Measurements from ENCODE around the gene COPE. TPM values are rescaled to one million over a fixed set of nuclear protein-coding genes. Genes with fewer than 3 reads are reported as not detected.

The COPE gene
- total RNA-seq, 1 experiment from 2014 or later = 177 TPM

DNA sequence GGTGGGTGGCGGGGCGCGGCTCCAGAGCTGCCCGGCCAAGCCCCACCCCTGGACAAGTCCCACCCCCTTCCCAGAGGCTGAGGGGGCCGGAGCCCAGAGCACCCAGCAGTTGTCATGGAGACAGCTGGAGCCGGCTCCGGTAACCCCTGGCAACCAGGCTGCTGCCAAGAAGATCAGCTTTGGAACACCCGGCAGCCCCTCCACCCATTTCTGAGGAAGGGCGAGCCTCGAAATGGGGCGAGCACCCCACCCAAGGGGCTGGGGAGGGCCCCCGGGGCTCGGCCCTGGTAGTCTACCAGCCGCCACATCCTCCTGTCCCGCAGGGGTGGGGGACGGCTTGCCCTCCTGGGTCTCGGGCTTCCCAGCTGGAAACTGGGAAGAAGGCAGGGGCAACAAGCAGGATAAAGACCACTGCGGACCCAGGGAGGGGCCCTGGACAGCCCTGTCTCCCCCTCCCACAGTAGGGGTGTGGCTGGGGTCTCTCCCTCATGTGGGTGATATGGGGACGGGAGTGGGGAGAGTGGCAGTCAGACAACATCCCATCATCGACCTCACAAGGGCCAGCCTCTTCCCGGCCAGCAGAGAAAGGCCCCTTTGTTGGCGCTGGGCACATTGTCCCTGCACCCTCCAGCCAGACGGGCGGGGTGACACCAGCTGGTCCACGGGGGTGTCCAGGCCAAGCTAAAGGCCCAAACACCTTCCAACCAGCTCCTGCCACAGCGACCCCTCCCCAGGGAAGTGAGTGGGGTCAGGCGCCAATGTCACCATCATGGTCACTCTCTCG is 24.7 kb downstream of the COPE start:
- intact Hi-C loops (cut with micrococcal nuclease; ENCODE audit: unreplicated experiment) = no loop called here
- H3K36me3 ChIP-seq (ENCODE audit: control insufficient read depth, insufficient read depth, low read length) = no peaks in the 10 kb centered on the region
- no peak for DNase-seq (ENCODE audit: low read depth, low spot score)
- peak overlapping the region; percentile 49 to 53 for H3K4me3 ChIP-seq (ENCODE audit: low read depth in 2 of 2, low read length in 2 of 2)
- CTCF ChIA-PET = interaction anchor here (0.7 to 1.6 kb wide), 2 partner anchors 21 to 411 kb away, joined by 3 to 4 read pairs; no protein-coding TSS in a partner anchor
- TF ChIP-seq TCF7L2 (IDR thresholded peaks at IDR 0.05; ENCODE audit: low read depth, low read length) = no peak
- TF ChIP-seq, protein P1, sequence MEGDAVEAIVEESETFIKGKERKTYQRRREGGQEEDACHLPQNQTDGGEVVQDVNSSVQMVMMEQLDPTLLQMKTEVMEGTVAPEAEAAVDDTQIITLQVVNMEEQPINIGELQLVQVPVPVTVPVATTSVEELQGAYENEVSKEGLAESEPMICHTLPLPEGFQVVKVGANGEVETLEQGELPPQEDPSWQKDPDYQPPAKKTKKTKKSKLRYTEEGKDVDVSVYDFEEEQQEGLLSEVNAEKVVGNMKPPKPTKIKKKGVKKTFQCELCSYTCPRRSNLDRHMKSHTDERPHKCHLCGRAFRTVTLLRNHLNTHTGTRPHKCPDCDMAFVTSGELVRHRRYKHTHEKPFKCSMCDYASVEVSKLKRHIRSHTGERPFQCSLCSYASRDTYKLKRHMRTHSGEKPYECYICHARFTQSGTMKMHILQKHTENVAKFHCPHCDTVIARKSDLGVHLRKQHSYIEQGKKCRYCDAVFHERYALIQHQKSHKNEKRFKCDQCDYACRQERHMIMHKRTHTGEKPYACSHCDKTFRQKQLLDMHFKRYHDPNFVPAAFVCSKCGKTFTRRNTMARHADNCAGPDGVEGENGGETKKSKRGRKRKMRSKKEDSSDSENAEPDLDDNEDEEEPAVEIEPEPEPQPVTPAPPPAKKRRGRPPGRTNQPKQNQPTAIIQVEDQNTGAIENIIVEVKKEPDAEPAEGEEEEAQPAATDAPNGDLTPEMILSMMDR (IDR thresholded peaks at IDR 0.05) = no peak
- TF ChIP-seq POLR2AphosphoS5 (IDR thresholded peaks at IDR 0.05; ENCODE audit: low read depth, low read length) = no peak
- TF ChIP-seq SIN3A (IDR thresholded peaks at IDR 0.05; ENCODE audit: borderline replicate concordance, insufficient read depth, low read depth, low read length) = no peak
- TF ChIP-seq, protein P2, sequence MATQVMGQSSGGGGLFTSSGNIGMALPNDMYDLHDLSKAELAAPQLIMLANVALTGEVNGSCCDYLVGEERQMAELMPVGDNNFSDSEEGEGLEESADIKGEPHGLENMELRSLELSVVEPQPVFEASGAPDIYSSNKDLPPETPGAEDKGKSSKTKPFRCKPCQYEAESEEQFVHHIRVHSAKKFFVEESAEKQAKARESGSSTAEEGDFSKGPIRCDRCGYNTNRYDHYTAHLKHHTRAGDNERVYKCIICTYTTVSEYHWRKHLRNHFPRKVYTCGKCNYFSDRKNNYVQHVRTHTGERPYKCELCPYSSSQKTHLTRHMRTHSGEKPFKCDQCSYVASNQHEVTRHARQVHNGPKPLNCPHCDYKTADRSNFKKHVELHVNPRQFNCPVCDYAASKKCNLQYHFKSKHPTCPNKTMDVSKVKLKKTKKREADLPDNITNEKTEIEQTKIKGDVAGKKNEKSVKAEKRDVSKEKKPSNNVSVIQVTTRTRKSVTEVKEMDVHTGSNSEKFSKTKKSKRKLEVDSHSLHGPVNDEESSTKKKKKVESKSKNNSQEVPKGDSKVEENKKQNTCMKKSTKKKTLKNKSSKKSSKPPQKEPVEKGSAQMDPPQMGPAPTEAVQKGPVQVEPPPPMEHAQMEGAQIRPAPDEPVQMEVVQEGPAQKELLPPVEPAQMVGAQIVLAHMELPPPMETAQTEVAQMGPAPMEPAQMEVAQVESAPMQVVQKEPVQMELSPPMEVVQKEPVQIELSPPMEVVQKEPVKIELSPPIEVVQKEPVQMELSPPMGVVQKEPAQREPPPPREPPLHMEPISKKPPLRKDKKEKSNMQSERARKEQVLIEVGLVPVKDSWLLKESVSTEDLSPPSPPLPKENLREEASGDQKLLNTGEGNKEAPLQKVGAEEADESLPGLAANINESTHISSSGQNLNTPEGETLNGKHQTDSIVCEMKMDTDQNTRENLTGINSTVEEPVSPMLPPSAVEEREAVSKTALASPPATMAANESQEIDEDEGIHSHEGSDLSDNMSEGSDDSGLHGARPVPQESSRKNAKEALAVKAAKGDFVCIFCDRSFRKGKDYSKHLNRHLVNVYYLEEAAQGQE (IDR thresholded peaks at IDR 0.05; ENCODE audit: insufficient read depth in 1 of 2, low read depth in 2 of 2, low read length in 1 of 2) = no peak
- POLR2A ChIA-PET = no interaction called here
- no peak overlapping the region for H3K27ac ChIP-seq (ENCODE audit: low read length)
- H3K27me3 ChIP-seq (ENCODE audit: control insufficient read depth, insufficient read depth, low read length) = no peaks in the 10 kb centered on the region
- H3K9me3 ChIP-seq (ENCODE audit: control insufficient read depth, insufficient read depth, low read depth, low read length) = no peaks in the 10 kb centered on the region
- no TSS peak for BruUV-seq (replicated peaks)
- in situ Hi-C loops (cut with HindIII; ENCODE audit: low pct_unique_long_range_greater_than_20kb, low sequenced_read_pairs) = no loop called here
- ATAC-seq = no peak
- H3K4me1 ChIP-seq (ENCODE audit: control insufficient read depth, insufficient read depth, low read length) = no peaks in the 10 kb centered on the region; the same call in 1 of the 2 replicates

DNA sequence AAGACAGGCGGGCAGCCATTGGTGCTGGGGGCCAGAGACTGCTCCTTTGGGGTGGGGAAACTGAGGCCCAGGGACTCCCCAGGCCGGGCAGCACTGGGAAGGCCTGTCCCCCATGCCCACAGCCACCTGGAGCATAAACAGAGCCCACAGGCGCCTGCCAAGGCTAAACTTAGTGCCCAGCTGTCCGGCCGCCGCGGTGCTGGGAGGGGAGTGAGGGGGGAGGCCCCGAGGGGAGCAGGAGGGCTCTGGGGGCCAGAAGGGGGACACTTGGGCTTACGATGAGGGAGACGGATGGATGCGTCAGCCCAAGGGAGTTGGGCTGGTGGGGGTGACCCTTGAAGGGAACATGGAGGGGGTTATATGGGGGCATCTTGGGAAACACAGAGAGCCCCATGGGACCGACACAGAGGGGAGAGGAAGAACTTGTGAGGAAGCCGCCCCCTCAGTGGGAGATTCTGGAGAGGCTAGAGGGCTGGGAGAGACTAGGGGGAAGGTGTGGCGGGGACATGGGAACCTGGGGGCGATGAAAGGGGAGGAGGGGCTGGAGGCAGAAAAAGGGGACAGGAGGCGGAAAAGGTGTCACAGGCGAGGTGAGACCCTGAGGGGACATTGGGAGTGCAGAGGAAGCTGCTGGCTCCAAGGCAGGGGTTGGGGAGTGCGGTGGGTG is 25.5 kb downstream of the COPE start:
- in situ Hi-C loops (cut with HindIII; ENCODE audit: low pct_unique_long_range_greater_than_20kb, low sequenced_read_pairs) = no loop called here
- intact Hi-C loops (cut with micrococcal nuclease; ENCODE audit: unreplicated experiment) = no loop called here
- CTCF ChIA-PET = interaction anchor here (1.6 kb wide), 1 partner anchor 22 kb away, joined by 3 read pairs; no protein-coding TSS in a partner anchor

More for the DNA sequence above, 25.5 kb downstream of the COPE start:
- no peaks in the 10 kb centered on the region for H3K36me3 ChIP-seq (ENCODE audit: control insufficient read depth, insufficient read depth, low read length)
- TF ChIP-seq, protein P2 (IDR thresholded peaks at IDR 0.05; ENCODE audit: insufficient read depth in 1 of 2, low read depth in 2 of 2, low read length in 1 of 2) = no peak
- no peak for TF ChIP-seq TCF7L2 (IDR thresholded peaks at IDR 0.05; ENCODE audit: low read depth, low read length)
- TF ChIP-seq SIN3A (IDR thresholded peaks at IDR 0.05; ENCODE audit: borderline replicate concordance, insufficient read depth, low read depth, low read length) = no peak
- TF ChIP-seq, protein P1 (IDR thresholded peaks at IDR 0.05) = no peak
- no peak for TF ChIP-seq POLR2AphosphoS5 (IDR thresholded peaks at IDR 0.05; ENCODE audit: low read depth, low read length)
- no peaks in the 10 kb centered on the region for H3K9me3 ChIP-seq (ENCODE audit: control insufficient read depth, insufficient read depth, low read depth, low read length)
- H3K27me3 ChIP-seq (ENCODE audit: control insufficient read depth, insufficient read depth, low read length) = no peaks in the 10 kb centered on the region
- H3K4me3 ChIP-seq (ENCODE audit: low read depth in 2 of 2, low read length in 2 of 2) = no peak overlapping the region
- POLR2A ChIA-PET = no interaction called here
- BruUV-seq (replicated peaks) = no TSS peak
- no peak overlapping the region for H3K27ac ChIP-seq (ENCODE audit: low read length)
- DNase-seq (ENCODE audit: low read depth, low spot score) (no peak), ATAC-seq (no peak)
- H3K4me1 ChIP-seq (ENCODE audit: control insufficient read depth, insufficient read depth, low read length) = no peaks in the 10 kb centered on the region; the same call in 1 of the 2 replicates

Data from Panc1 (cell line).